H9 (cell line): ENCODE results near the gene THEM5. TPM values are rescaled to one million over a fixed set of nuclear protein-coding genes. Genes with fewer than 3 reads are reported as not detected.

Source experiments
- DNase-seq: peaks from one replicate; pipeline ENCODE4 v3.0.0-alpha.2; 2017
- H2AFZ ChIP-seq: one replicate; pipeline ENCODE4 v1.6.1; 2013; ENCODE audit warnings: mild to moderate bottlenecking, low read length, control low read depth, moderate library complexity
- H2AK5ac ChIP-seq: 2 replicates; pipeline ENCODE4 v1.6.1; 2013; ENCODE audit warnings: low read length, control low read depth, mixed read lengths; ENCODE audit not compliant: insufficient read length
- H2BK120ac ChIP-seq: one replicate; pipeline ENCODE4 v1.6.1; 2013; ENCODE audit warnings: low read depth, mild to moderate bottlenecking, low read length, control low read depth, inconsistent platforms; ENCODE audit not compliant: poor library complexity, severe bottlenecking
- H2BK12ac ChIP-seq: 2 replicates; pipeline ENCODE4 v1.6.1; 2013; ENCODE audit warnings: low read length, control low read depth, mixed read lengths, low read depth; ENCODE audit not compliant: insufficient read length
- H2BK15ac ChIP-seq: 2 replicates; pipeline ENCODE4 v1.6.1; 2013; ENCODE audit warnings: low read depth, low read length, control low read depth
- H2BK20ac ChIP-seq: one replicate; pipeline ENCODE4 v1.6.1; 2013; ENCODE audit warnings: low read depth, mild to moderate bottlenecking, low read length, control low read depth, inconsistent platforms; ENCODE audit not compliant: poor library complexity, severe bottlenecking
- H2BK5ac ChIP-seq: 2 replicates; pipeline ENCODE4 v1.6.1; 2013; ENCODE audit warnings: low read length, control low read depth, mixed read lengths; ENCODE audit not compliant: insufficient read length
- H3K14ac ChIP-seq: 2 replicates; pipeline ENCODE4 v1.6.1; 2013; ENCODE audit warnings: low read length, control low read depth; ENCODE audit not compliant: insufficient read depth
- H3K18ac ChIP-seq: 2 replicates; pipeline ENCODE4 v1.6.1; 2013; ENCODE audit warnings: low read depth, mild to moderate bottlenecking, mixed read lengths, low read length, control low read depth; ENCODE audit not compliant: insufficient read length
- H3K23ac ChIP-seq: 2 replicates; pipeline ENCODE4 v1.6.1; 2013; ENCODE audit warnings: low read length, control low read depth, mixed read lengths, low read depth; ENCODE audit not compliant: insufficient read length
- H3K23me2 ChIP-seq: 2 replicates; pipeline ENCODE4 v1.6.1; 2013; ENCODE audit warnings: low read depth, mild to moderate bottlenecking, mixed read lengths, low read length, control low read depth; ENCODE audit not compliant: insufficient read length, poor library complexity, severe bottlenecking
- H3K27ac ChIP-seq: 2 replicates; pipeline ENCODE4 v1.5.1; 2013; ENCODE audit warnings: low read length, control low read depth, mixed read lengths, low read depth; ENCODE audit not compliant: insufficient read length
- H3K27me3 ChIP-seq: 2 replicates; pipeline ENCODE4 v1.6.1; 2013; ENCODE audit warnings: low read length, control low read depth, inconsistent platforms; ENCODE audit not compliant: insufficient read depth
- H3K4ac ChIP-seq: 2 replicates; pipeline ENCODE4 v1.6.1; 2013; ENCODE audit warnings: low read depth, mild to moderate bottlenecking, control low read depth, inconsistent platforms, low read length, moderate library complexity
- H3K4me1 ChIP-seq: 2 replicates; pipeline ENCODE4 v1.6.1; 2013; ENCODE audit warnings: low read length, control low read depth, inconsistent platforms; ENCODE audit not compliant: insufficient read depth
- H3K4me2 ChIP-seq: 2 replicates; pipeline ENCODE4 v1.6.1; 2013; ENCODE audit warnings: low read length, control low read depth, mixed read lengths; ENCODE audit not compliant: insufficient read length, insufficient read depth
- H3K56ac ChIP-seq: 2 replicates; pipeline ENCODE4 v1.6.1; 2013; ENCODE audit warnings: low read depth, mild to moderate bottlenecking, mixed read lengths, low read length, control low read depth; ENCODE audit not compliant: insufficient read length
- H3K79me1 ChIP-seq: 2 replicates; pipeline ENCODE4 v1.6.1; 2013; ENCODE audit warnings: low read depth, mild to moderate bottlenecking, moderate library complexity, low read length, control low read depth, inconsistent platforms; ENCODE audit not compliant: insufficient read depth, poor library complexity, severe bottlenecking
- H3K79me2 ChIP-seq: 2 replicates; pipeline ENCODE4 v1.6.1; 2013; ENCODE audit warnings: low read length, control low read depth, inconsistent platforms; ENCODE audit not compliant: insufficient read depth
- H3K9ac ChIP-seq: 2 replicates; pipeline ENCODE4 v1.6.1; 2013; ENCODE audit warnings: low read length, control low read depth, mixed read lengths; ENCODE audit not compliant: insufficient read length; ENCODE audit errors: extremely low read depth
- H3K9me3 ChIP-seq: one replicate; pipeline ENCODE4 v1.6.1; 2013; ENCODE audit warnings: low read depth, low read length, inconsistent platforms; ENCODE audit not compliant: control insufficient read depth
- H3T11ph ChIP-seq: one replicate; pipeline ENCODE4 v1.6.1; 2013; ENCODE audit warnings: mild to moderate bottlenecking, low read length, control low read depth, inconsistent platforms
- H4K20me1 ChIP-seq: one replicate; pipeline ENCODE4 v1.6.1; 2013; ENCODE audit not compliant: control insufficient read depth, insufficient read length, insufficient read depth
- H4K5ac ChIP-seq: 2 replicates; pipeline ENCODE4 v1.6.1; 2013; ENCODE audit warnings: low read depth, mild to moderate bottlenecking, mixed read lengths, low read length, control low read depth; ENCODE audit not compliant: insufficient read length
- H4K8ac ChIP-seq: replicated peaks from 2 replicates; pipeline ENCODE4 v1.6.1; 2013; ENCODE audit warnings: low read length, control low read depth, mixed read lengths, low read depth; ENCODE audit not compliant: insufficient read length
- H4K91ac ChIP-seq: 2 replicates; pipeline ENCODE4 v1.6.1; 2013; ENCODE audit warnings: low read depth, mild to moderate bottlenecking, moderate library complexity, mixed read lengths, low read length, control low read depth; ENCODE audit not compliant: insufficient read length
- H3K27ac Mint-ChIP-seq, 3 experiments: 2 replicates in 2 of 3; 3 replicates in 1 of 3; pipeline ENCODE4 v1.8.0; 2020 to 2021; ENCODE audit warnings: mixed read lengths in 3 of 3, mild to moderate bottlenecking in 1 of 3, moderate library complexity in 1 of 3
- H3K27me3 Mint-ChIP-seq: 2 replicates; pipeline ENCODE4 v1.8.0; 2021; ENCODE audit warnings: low read depth, mild to moderate bottlenecking, moderate library complexity, mixed read lengths
- H3K36me3 Mint-ChIP-seq, 3 experiments: 2 replicates in 2 of 3; 3 replicates in 1 of 3; pipeline ENCODE4 v1.8.0; 2020 to 2021; ENCODE audit warnings: low read depth in 3 of 3, mixed read lengths in 3 of 3; ENCODE audit not compliant: insufficient read depth in 1 of 3
- H3K4me1 Mint-ChIP-seq, 2 experiments: 2 replicates each; pipeline ENCODE4 v1.8.0; 2020; ENCODE audit warnings: mixed read lengths in 2 of 2
- H3K4me3 Mint-ChIP-seq, 2 experiments: 2 replicates in 1 of 2; 3 replicates in 1 of 2; pipeline ENCODE4 v1.8.0; 2020 to 2021; ENCODE audit warnings: mild to moderate bottlenecking in 2 of 2, mixed read lengths in 2 of 2, moderate library complexity in 1 of 2
- H3K9me3 Mint-ChIP-seq, 2 experiments: 2 replicates in 1 of 2; 3 replicates in 1 of 2; pipeline ENCODE4 v1.8.0; 2020; ENCODE audit warnings: mild to moderate bottlenecking in 2 of 2, mixed read lengths in 2 of 2, moderate library complexity in 1 of 2
- WGBS: extraction: QIAGEN DNeasy Blood & Tissue Kit; methylation state at CpG from one replicate; pipeline ENCODE4 v1.1.7; 2013; ENCODE audit warnings: missing lambda C conversion rate, low lambda C conversion rate, mixed read lengths; ENCODE audit not compliant: insufficient read length; ENCODE audit errors: extremely low coverage; 5-methylcytosine and 5-hydroxymethylcytosine counted together
- total RNA-seq: library from RNA; stranded (reverse); gene quantifications from 2 replicates; pipeline ENCODE4 v1.2.1, GENCODE V29; 2021
- TF ChIP-seq, protein P1 (sequence below): fragments of 200-600 bp; sonication (generic); conservative IDR thresholded peaks from 3 replicates; pipeline ENCODE4 v1.8.0; 2021; ENCODE audit warnings: antibody characterized with exemption, mild to moderate bottlenecking

The THEM5 gene
- total RNA-seq, 1 experiment from 2014 or later: not detected

DNA sequence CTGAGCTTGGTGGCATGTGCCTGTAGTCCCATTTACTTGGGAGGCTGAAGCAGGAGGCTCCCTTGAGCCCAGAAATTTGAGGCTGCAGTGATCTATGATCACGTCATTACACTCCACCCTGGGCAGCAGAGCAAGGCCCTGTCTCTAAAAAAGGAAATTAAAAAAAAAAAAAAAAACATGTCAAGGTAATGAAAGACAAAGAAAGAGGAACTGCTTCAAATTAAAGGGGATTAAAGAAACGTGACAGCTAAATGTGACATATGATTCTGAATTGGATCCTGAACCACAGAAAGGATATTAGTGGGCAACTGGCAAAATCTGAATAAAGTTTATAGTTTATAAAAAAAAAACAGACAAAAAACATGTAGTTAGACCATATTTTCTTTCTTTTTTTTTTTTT is 10.1 kb downstream of the THEM5 start:
- Histone ChIP-seq H2BK120ac (no peak overlapping the region), H3K23me2 (peaks cover 21% of the 10 kb centered on the region), H3K79me2 (no peaks in the 10 kb centered on the region), H2AK5ac (no peak overlapping the region), H4K91ac (no peak overlapping the region), H3K9ac (no peak overlapping the region), H3K9me3 (no peaks in the 10 kb centered on the region), H3K14ac (no peak overlapping the region), H3K79me1 (no peaks in the 10 kb centered on the region), H3K4me1 (peaks cover 5% of the 10 kb centered on the region; the same call in 1 of the 2 replicates), H2BK12ac (no peak overlapping the region), H3T11ph (no peak overlapping the region), H2BK15ac (no peak overlapping the region), H2BK5ac (no peak overlapping the region), H3K27ac (no peak overlapping the region), H3K23ac (no peak overlapping the region), H4K8ac (no peak overlapping the region), H3K4me2 (no peak overlapping the region), H4K20me1 (no peaks in the 10 kb centered on the region), H3K18ac (no peak overlapping the region), H2BK20ac (no peak overlapping the region), H3K4ac (no peak overlapping the region), H2AFZ (no peak overlapping the region), H3K27me3 (0 out of 2 replicates have a peak, but pooled peaks cover 2% of the 10 kb centered on the region), H4K5ac (no peak overlapping the region), H3K56ac (no peak overlapping the region)
- Mint-ChIP-seq H3K27me3 (peaks cover 29% of the 10 kb centered on the region), H3K9me3 (no peaks in the 10 kb centered on the region), H3K4me1 (peaks cover 32 to 37% of the 10 kb centered on the region in 2 experiments), H3K4me3 (no peak overlapping the region), H3K36me3 (peaks cover 0 to 11% (median 0%) of the 10 kb centered on the region in 3 experiments; a peak in 2 of 7 replicates), H3K27ac (no peak overlapping the region)
- no CpG with 5 or more reads among the region's 2 CpGs for WGBS
- TF ChIP-seq, protein P1, sequence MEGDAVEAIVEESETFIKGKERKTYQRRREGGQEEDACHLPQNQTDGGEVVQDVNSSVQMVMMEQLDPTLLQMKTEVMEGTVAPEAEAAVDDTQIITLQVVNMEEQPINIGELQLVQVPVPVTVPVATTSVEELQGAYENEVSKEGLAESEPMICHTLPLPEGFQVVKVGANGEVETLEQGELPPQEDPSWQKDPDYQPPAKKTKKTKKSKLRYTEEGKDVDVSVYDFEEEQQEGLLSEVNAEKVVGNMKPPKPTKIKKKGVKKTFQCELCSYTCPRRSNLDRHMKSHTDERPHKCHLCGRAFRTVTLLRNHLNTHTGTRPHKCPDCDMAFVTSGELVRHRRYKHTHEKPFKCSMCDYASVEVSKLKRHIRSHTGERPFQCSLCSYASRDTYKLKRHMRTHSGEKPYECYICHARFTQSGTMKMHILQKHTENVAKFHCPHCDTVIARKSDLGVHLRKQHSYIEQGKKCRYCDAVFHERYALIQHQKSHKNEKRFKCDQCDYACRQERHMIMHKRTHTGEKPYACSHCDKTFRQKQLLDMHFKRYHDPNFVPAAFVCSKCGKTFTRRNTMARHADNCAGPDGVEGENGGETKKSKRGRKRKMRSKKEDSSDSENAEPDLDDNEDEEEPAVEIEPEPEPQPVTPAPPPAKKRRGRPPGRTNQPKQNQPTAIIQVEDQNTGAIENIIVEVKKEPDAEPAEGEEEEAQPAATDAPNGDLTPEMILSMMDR: no peak
- no peak for DNase-seq
